Measurements from ENCODE around the gene RAB6B. TPM values are rescaled to one million over a fixed set of nuclear protein-coding genes. Genes with fewer than 3 reads are reported as not detected.

The RAB6B gene
- polyA plus RNA-seq, 2 of the 4 experiments (the other 2 are of a cell fraction): 2.4 to 2.5 TPM

DNA sequence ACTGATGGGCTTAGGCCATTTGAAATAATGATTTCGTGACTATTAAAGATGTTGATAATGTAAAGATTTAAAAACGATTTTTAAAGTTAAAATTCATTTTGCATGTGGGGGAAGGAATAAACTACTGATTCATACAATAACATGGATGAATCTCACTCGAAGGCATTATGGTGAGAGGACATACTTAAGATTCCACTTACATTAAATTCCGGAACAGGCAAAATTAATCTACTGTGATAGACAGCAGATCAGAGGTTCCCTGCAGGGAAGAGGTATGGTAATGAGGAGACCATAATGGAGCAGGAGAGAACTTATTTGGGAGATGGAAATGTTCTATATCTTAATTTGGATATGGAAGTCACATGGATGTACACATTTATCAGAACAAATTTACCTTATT is 28.4 kb upstream of the RAB6B start:
- FAIRE-seq: no peak
- WGBS (ENCODE audit: missing lambda C conversion rate): 28% methylated on average over 4 of the region's 4 CpGs

DNA sequence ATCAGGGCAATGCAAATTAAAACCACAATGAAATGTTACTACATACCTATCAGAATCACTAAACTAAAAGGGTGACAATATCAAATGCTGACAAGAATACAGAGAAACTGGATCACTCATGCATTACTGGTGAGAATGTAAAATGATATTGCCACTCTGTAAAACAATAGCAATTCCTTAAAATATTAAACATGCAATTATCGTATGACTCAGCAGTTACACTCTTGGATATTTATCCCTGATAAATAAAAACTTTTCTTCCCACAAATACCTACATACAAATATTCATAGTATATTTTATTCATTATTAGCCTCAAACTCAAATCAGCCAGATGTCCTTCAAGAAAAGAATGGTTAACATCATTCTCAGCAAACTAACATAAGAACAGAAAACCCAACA is 25.9 kb upstream of the RAB6B start:
- ChIA-PET POLR2A (no interaction called here), CTCF (no interaction called here)
- H3K4me1 ChIP-seq: no peaks in the 10 kb centered on the region
- FAIRE-seq (no peak), DNase-seq (ENCODE audit: low read depth in 1 of 2, low spot score in 1 of 2) (no peak), ATAC-seq (no peak)
- TF ChIP-seq MAFK (IDR thresholded peaks at IDR 0.05; ENCODE audit: partially characterized antibody): peak; percentile 56
- TF ChIP-seq MYC (IDR thresholded peaks at IDR 0.05; ENCODE audit: borderline replicate concordance, low read length): no peak
- 82% methylated on average over 1 of the region's 1 CpG for WGBS (ENCODE audit: missing lambda C conversion rate)
- H3K4me2 ChIP-seq: no peak overlapping the region
- H3K4me3 ChIP-seq: no peak overlapping the region
- H3K27ac ChIP-seq: no peak overlapping the region
- no peaks in the 10 kb centered on the region for H3K9me3 ChIP-seq

More for the DNA sequence above, 28.4 kb upstream of the RAB6B start:
- no peak for DNase-seq (ENCODE audit: low read depth in 1 of 2, low spot score in 1 of 2)
- no peak for ATAC-seq
- POLR2A ChIA-PET: no interaction called here
- Histone ChIP-seq H3K9me3 (no peaks in the 10 kb centered on the region), H3K4me3 (no peak overlapping the region), H3K27ac (no peak overlapping the region), H3K4me2 (no peak overlapping the region), H3K4me1 (no peaks in the 10 kb centered on the region)
- CTCF ChIA-PET: no interaction called here
- no peak for TF ChIP-seq RCOR1 (IDR thresholded peaks at IDR 0.05; ENCODE audit: low read depth, low read length)
- TF ChIP-seq, protein P1, sequence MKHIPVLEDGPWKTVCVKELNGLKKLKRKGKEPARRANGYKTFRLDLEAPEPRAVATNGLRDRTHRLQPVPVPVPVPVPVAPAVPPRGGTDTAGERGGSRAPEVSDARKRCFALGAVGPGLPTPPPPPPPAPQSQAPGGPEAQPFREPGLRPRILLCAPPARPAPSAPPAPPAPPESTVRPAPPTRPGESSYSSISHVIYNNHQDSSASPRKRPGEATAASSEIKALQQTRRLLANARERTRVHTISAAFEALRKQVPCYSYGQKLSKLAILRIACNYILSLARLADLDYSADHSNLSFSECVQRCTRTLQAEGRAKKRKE (CRISPR knock-in tag; IDR thresholded peaks at IDR 0.05; ENCODE audit: low read depth): no peak
- TF ChIP-seq, protein P2, sequence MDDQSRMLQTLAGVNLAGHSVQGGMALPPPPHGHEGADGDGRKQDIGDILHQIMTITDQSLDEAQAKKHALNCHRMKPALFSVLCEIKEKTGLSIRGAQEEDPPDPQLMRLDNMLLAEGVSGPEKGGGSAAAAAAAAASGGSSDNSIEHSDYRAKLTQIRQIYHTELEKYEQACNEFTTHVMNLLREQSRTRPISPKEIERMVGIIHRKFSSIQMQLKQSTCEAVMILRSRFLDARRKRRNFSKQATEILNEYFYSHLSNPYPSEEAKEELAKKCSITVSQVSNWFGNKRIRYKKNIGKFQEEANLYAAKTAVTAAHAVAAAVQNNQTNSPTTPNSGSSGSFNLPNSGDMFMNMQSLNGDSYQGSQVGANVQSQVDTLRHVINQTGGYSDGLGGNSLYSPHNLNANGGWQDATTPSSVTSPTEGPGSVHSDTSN (IDR thresholded peaks at IDR 0.05): no peak
- no peak for TF ChIP-seq POLR2A (IDR thresholded peaks at IDR 0.05; ENCODE audit: low read length)
- TF ChIP-seq EP300 (IDR thresholded peaks at IDR 0.05): no peak
- no peak for TF ChIP-seq RARB (CRISPR knock-in tag; IDR thresholded peaks at IDR 0.05)
- no peak for TF ChIP-seq BHLHE40 (IDR thresholded peaks at IDR 0.05; ENCODE audit: low read depth, low read length)
- TF ChIP-seq FOXS1 (CRISPR knock-in tag; IDR thresholded peaks at IDR 0.05): no peak
- TF ChIP-seq TP53 (CRISPR knock-in tag; IDR thresholded peaks at IDR 0.05): no peak

DNA sequence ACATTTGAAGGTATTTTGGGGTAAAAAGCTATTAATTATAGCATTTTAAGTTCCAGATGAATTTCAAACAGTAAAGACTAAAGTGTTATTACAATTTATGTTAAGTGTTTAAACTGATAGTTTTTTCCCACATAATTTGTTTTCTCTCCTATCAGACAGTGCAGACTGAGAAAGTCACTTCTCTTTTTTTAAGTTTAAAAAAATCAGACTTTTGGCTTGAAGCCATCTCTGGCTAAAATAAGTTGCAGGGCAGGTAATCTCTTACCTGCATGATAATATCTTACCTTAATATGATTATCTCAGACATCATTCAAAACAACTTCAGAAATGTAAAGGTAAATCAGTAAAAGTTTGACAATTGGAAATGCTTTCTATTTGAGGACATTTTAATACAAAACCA is 21.5 kb upstream of the RAB6B start:
- no peak for DNase-seq (ENCODE audit: low read depth in 1 of 2, low spot score in 1 of 2)
- no peaks in the 10 kb centered on the region for H3K4me1 ChIP-seq
- no peak overlapping the region for H3K27ac ChIP-seq
- no peaks in the 10 kb centered on the region for H3K9me3 ChIP-seq
- TF ChIP-seq RAD21 (conservative IDR thresholded peaks at IDR 0.05 in 1 of 2, IDR thresholded peaks at IDR 0.05 in 1 of 2) (no peak), ZC3H11A (IDR thresholded peaks at IDR 0.05) (no peak), PHF8 (IDR thresholded peaks at IDR 0.05; ENCODE audit: borderline replicate concordance, low read depth) (no peak), CHD4 (IDR thresholded peaks at IDR 0.05; ENCODE audit: borderline replicate concordance) (no peak), RNF2 (IDR thresholded peaks at IDR 0.05; ENCODE audit: borderline replicate concordance, low read depth) (no peak), RCOR1 (IDR thresholded peaks at IDR 0.05; ENCODE audit: low read depth, low read length) (no peak), ESRRA (IDR thresholded peaks at IDR 0.05; ENCODE audit: borderline replicate concordance, low read length) (no peak), FOSB (CRISPR knock-in tag; IDR thresholded peaks at IDR 0.05) (no peak)
- no peak for ATAC-seq
- POLR2A ChIA-PET: no interaction called here
- H3K4me3 ChIP-seq: no peak overlapping the region
- H3K4me2 ChIP-seq: no peak overlapping the region
- FAIRE-seq: no peak
- CTCF ChIA-PET: no interaction called here

DNA sequence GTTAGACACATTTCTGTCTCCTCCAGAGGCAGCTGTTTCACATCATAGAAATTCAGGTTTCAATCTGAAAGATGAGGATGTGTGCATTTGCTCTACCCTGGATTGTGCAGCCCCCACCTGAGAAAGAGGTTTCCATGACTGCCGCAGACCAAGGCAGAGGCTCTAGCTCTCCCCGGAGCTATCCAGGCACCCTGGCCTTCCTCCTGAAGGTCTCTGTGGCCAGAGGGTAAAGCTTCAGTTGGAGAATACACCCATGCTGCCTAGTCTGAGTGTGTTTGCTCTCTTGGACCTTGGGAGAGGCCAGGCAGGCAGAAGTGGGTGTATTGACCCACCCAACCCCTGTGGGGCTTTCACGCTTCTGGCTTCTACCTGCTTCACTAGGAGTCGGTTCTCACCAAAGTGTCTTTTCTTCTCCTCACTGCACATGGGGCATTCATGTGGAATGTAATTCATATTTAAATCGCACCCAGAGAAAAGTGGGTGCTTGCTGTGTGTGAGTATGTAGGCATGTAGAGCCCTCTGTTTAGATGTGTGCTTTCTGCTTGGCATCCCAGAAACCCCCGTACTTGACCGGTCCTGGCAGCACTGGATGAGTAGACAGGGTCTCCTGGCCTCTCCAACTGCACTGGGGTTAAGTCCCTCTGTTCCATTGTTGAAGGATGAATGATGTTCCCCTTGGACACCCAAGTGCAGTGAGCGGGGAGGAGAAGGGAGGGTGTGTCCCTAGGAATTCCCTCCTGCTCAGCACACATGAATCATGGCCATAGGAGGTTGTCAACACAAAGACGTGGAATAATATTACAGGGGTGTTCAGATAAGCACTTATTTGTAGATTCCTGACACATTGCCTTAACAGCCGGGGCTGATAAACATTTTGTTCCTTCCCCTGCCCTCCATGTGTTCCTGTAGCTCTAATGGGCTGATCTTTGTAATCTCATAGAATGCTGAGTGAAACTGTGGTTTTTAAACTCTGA is 20.3 kb upstream of the RAB6B start:
- TF ChIP-seq TFCP2L1 (CRISPR knock-in tag; IDR thresholded peaks at IDR 0.05) (no peak), SREBF2 (IDR thresholded peaks at IDR 0.05) (no peak), ZFP36 (IDR thresholded peaks at IDR 0.05; ENCODE audit: borderline replicate concordance, partially characterized antibody) (no peak), EHMT2 (IDR thresholded peaks at IDR 0.05; ENCODE audit: low read depth) (no peak), CBX2 (IDR thresholded peaks at IDR 0.05; ENCODE audit: borderline replicate concordance, low read depth) (no peak), KDM1A (IDR thresholded peaks at IDR 0.05; ENCODE audit: low read depth) (no peak), RAD21 (conservative IDR thresholded peaks at IDR 0.05 in 1 of 2, IDR thresholded peaks at IDR 0.05 in 1 of 2) (no peak), ZSCAN20 (CRISPR knock-in tag; IDR thresholded peaks at IDR 0.05) (no peak), ESRRA (IDR thresholded peaks at IDR 0.05; ENCODE audit: borderline replicate concordance, low read length) (no peak)
- Histone ChIP-seq H3K4me3 (no peak overlapping the region), H3K4me2 (no peak overlapping the region), H3K27ac (no peak overlapping the region), H3K9me3 (no peaks in the 10 kb centered on the region), H3K4me1 (no peaks in the 10 kb centered on the region)
- DNase-seq (ENCODE audit: low read depth in 1 of 2, low spot score in 1 of 2) (no peak), ATAC-seq (no peak; a peak in 2 of 6 replicates), FAIRE-seq (no peak)
- POLR2A ChIA-PET: no interaction called here
- CTCF ChIA-PET: interaction anchor here (0.7 kb wide), 1 partner anchor 190 kb away, joined by 3 read pairs; no protein-coding TSS in a partner anchor
- 57% methylated on average over 6 of the region's 10 CpGs for WGBS (ENCODE audit: missing lambda C conversion rate)
